ACC112 (cell line): ENCODE data around the gene REEP1.

Source experiments
- H2AFZ ChIP-seq: fragments of 200-600 bp; sonication (generic); one replicate; pipeline ENCODE4 v1.6.0; 2017; ENCODE audit warnings: antibody characterized with exemption, low read length; ENCODE audit not compliant: unreplicated experiment
- H3K27ac ChIP-seq: fragments of 200-600 bp; sonication (generic); 2 replicates; pipeline ENCODE4 v1.5.1; 2014; ENCODE audit warnings: low read depth, mild to moderate bottlenecking, antibody characterized with exemption, low read length, moderate library complexity
- H3K27me3 ChIP-seq: fragments of 200-600 bp; sonication (generic); 2 replicates; pipeline ENCODE4 v1.6.1; 2014; ENCODE audit warnings: mild to moderate bottlenecking, antibody characterized with exemption, low read length, moderate library complexity, mixed read lengths; ENCODE audit not compliant: insufficient read depth
- H3K36me3 ChIP-seq: fragments of 200-600 bp; sonication (generic); 2 replicates; pipeline ENCODE4 v1.6.1; 2016; ENCODE audit warnings: mild to moderate bottlenecking, antibody characterized with exemption, low read length, moderate library complexity, mixed read lengths; ENCODE audit not compliant: insufficient read depth
- H3K4me1 ChIP-seq: fragments of 200-600 bp; sonication (generic); one replicate; pipeline ENCODE4 v1.6.1; 2016; ENCODE audit warnings: low read length, mixed read lengths; ENCODE audit not compliant: insufficient read depth, unreplicated experiment, control insufficient read depth
- H3K4me3 ChIP-seq: fragments of 200-600 bp; sonication (generic); 2 replicates; pipeline ENCODE4 v1.5.1; 2014; ENCODE audit warnings: mild to moderate bottlenecking, low read depth, low read length
- H3K79me2 ChIP-seq: fragments of 200-600 bp; sonication (generic); one replicate; pipeline ENCODE4 v1.6.0; 2016; ENCODE audit warnings: low read length; ENCODE audit not compliant: control insufficient read depth, unreplicated experiment, insufficient read depth

REEP1 gene

GRCh38 chr2:86337244-86337835, at the start of gene REEP1:
REEP1 (minus strand) TSS chr2:86337626; CDS start chr2:86337510, 116 bp downstream.
- peak within 1 kb of the TSS; percentile 63 for H3K4me3 ChIP-seq
- peak within 1 kb of the TSS; percentile 39 for H2AFZ ChIP-seq
- H3K36me3 ChIP-seq: no peaks in the 10 kb centered on the region

GRCh38 chr2:86383844-86384243, 46.4 kb upstream of the REEP1 start:
- H3K27ac ChIP-seq: no peak overlapping the region
- peaks cover 4% of the 10 kb centered on the region for H3K4me1 ChIP-seq
- no peak overlapping the region for H3K4me3 ChIP-seq
- H3K36me3 ChIP-seq: no peaks in the 10 kb centered on the region
- H3K27me3 ChIP-seq: peaks cover 13% of the 10 kb centered on the region
- H3K79me2 ChIP-seq: no peaks in the 10 kb centered on the region
- no peak overlapping the region for H2AFZ ChIP-seq

More at GRCh38 chr2:86337244-86337835, at the start of gene REEP1:
- H3K79me2 ChIP-seq: no peaks in the 10 kb centered on the region
- H3K27ac ChIP-seq: no peak within 1 kb of the TSS
- H3K4me1 ChIP-seq: no peaks in the 10 kb centered on the region
- H3K27me3 ChIP-seq: peaks cover 95% of the 10 kb centered on the region

GRCh38 chr2:86382698-86383097, 45.3 kb upstream of the REEP1 start:
- peaks cover 4% of the 10 kb centered on the region for H3K4me1 ChIP-seq
- H3K36me3 ChIP-seq: no peaks in the 10 kb centered on the region
- H3K27ac ChIP-seq: no peak overlapping the region
- H3K79me2 ChIP-seq: no peaks in the 10 kb centered on the region
- H3K4me3 ChIP-seq: no peak overlapping the region
- no peak overlapping the region for H2AFZ ChIP-seq
- H3K27me3 ChIP-seq: peaks cover 17% of the 10 kb centered on the region

GRCh38 chr2:86382108-86382507, 44.7 kb upstream of the REEP1 start:
- peaks cover 4% of the 10 kb centered on the region for H3K4me1 ChIP-seq

GRCh38 chr2:86378469-86378868, 41.0 kb upstream of the REEP1 start:
- peaks cover 33% of the 10 kb centered on the region for H3K27me3 ChIP-seq
- H3K27ac ChIP-seq: no peak overlapping the region
- H3K4me1 ChIP-seq: no peaks in the 10 kb centered on the region
- no peak overlapping the region for H3K4me3 ChIP-seq
- H3K79me2 ChIP-seq: no peaks in the 10 kb centered on the region
- no peaks in the 10 kb centered on the region for H3K36me3 ChIP-seq
- H2AFZ ChIP-seq: no peak overlapping the region

More at GRCh38 chr2:86382108-86382507, 44.7 kb upstream of the REEP1 start:
- no peaks in the 10 kb centered on the region for H3K79me2 ChIP-seq
- H2AFZ ChIP-seq: no peak overlapping the region
- H3K27me3 ChIP-seq: peaks cover 21% of the 10 kb centered on the region
- H3K27ac ChIP-seq: no peak overlapping the region
- H3K4me3 ChIP-seq: no peak overlapping the region
- no peaks in the 10 kb centered on the region for H3K36me3 ChIP-seq

- H3K4me3 ChIP-seq: no peak overlapping the region
- no peaks in the 10 kb centered on the region for H3K4me1 ChIP-seq
- H3K27me3 ChIP-seq: peaks cover 33% of the 10 kb centered on the region
- no peaks in the 10 kb centered on the region for H3K36me3 ChIP-seq
- H3K27ac ChIP-seq: no peak overlapping the region
- H2AFZ ChIP-seq: no peak overlapping the region
- no peaks in the 10 kb centered on the region for H3K79me2 ChIP-seq
Measured at GRCh38 chr2:86375623-86376022, 38.2 kb upstream of the REEP1 start.

- Histone ChIP-seq H3K4me1 (peaks cover 4% of the 10 kb centered on the region), H3K27ac (no peak overlapping the region), H3K79me2 (no peaks in the 10 kb centered on the region), H3K36me3 (no peaks in the 10 kb centered on the region), H2AFZ (no peak overlapping the region), H3K4me3 (no peak overlapping the region), H3K27me3 (peaks cover 20% of the 10 kb centered on the region; the same call in 1 of the 2 replicates)
Measured at GRCh38 chr2:86372641-86373502, 35.4 kb upstream of the REEP1 start.

- Histone ChIP-seq H3K27me3 (peaks cover 17% of the 10 kb centered on the region; the same call in 1 of the 2 replicates), H3K36me3 (no peaks in the 10 kb centered on the region), H3K27ac (no peak overlapping the region), H2AFZ (no peak overlapping the region), H3K4me1 (peaks cover 7% of the 10 kb centered on the region), H3K79me2 (no peaks in the 10 kb centered on the region), H3K4me3 (no peak overlapping the region)
Measured at GRCh38 chr2:86372133-86372532, 34.7 kb upstream of the REEP1 start.

GRCh38 chr2:86371527-86371926, 34.1 kb upstream of the REEP1 start:
- Histone ChIP-seq H3K79me2 (no peaks in the 10 kb centered on the region), H3K4me3 (no peak overlapping the region), H3K4me1 (peaks cover 7% of the 10 kb centered on the region), H3K36me3 (no peaks in the 10 kb centered on the region), H3K27ac (no peak overlapping the region), H2AFZ (no peak overlapping the region), H3K27me3 (peaks cover 12% of the 10 kb centered on the region; the same call in 1 of the 2 replicates)

- H3K4me3 ChIP-seq: no peak overlapping the region
- peaks cover 7% of the 10 kb centered on the region for H3K4me1 ChIP-seq
- peaks cover 8% of the 10 kb centered on the region; the same call in 1 of the 2 replicates for H3K27me3 ChIP-seq
- no peak overlapping the region for H2AFZ ChIP-seq
- no peak overlapping the region for H3K27ac ChIP-seq
- no peaks in the 10 kb centered on the region for H3K36me3 ChIP-seq
- no peaks in the 10 kb centered on the region for H3K79me2 ChIP-seq
Measured at GRCh38 chr2:86370579-86370978, 33.2 kb upstream of the REEP1 start.
